ENCODE measurements around the gene KAT8.

KAT8 gene

DNA sequence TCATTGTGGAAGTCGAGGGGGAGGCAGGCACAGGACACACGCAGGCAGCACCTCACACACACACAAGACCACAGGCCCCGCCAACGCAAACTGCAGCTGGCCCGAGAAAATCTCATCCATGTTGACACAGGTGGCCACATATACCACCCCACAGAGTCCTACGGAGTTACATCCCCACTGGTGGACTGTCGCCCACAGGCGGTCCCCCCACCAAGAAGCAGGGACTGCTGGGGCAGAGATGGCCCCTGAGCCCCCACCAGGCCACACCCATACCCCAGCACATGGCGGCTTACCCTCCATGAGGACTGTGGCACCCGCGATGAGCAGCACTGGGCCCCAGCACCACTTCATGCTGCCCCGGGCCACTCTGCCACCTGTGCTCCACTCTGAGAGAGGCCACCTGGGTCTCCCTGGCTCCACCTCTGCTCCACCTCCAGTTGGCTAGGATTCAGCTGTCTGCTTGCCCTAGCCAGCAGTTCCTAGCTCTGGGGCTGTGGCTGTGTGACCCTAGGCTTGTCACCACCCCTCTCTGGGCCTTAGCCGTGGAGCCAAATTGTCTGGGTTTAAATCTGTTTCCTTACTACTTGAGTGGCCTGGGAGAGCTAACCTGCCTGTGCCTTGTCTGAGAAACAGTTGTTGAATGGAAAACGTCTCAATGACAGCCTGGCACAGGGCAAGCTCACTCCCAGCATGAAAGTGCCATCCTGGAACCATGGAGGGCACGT is 28.8 kb upstream of the KAT8 start, which contains the start of gene PRSS53:
Gene PRSS53, minus strand, starts transcription at position 485 of the 725 bp plus-strand sequence. Its CDS starts 134 bp downstream, at position 351.
- H3K79me2 ChIP-seq (ENCODE audit: insufficient read depth, low read length): peaks cover 29% of the 10 kb centered on the region
- peaks cover 73% of the 10 kb centered on the region for H3K36me3 ChIP-seq (ENCODE audit: insufficient read depth, low read length)
- H4K20me1 ChIP-seq (ENCODE audit: insufficient read depth, low read length): peaks cover 27% of the 10 kb centered on the region; the same call in 1 of the 2 replicates

GRCh38 chr16:31089199-31089598 is 28.3 kb upstream of the KAT8 start:
- DNase-seq (no peak), ATAC-seq (ENCODE audit: insufficient read depth, low read depth) (no peak)
- Histone ChIP-seq H3K79me2 (ENCODE audit: insufficient read depth, low read length) (peaks cover 34% of the 10 kb centered on the region), H3K27me3 (ENCODE audit: insufficient read depth, low read length, poor library complexity) (no peaks in the 10 kb centered on the region), H3K27ac (ENCODE audit: low read length) (no peak overlapping the region), H3K4me2 (ENCODE audit: insufficient read depth, low read length) (no peak overlapping the region), H3K9me3 (ENCODE audit: insufficient read depth, low read length, severe bottlenecking) (no peaks in the 10 kb centered on the region), H3K9ac (ENCODE audit: low read depth, low read length) (no peak overlapping the region), H4K20me1 (ENCODE audit: insufficient read depth, low read length) (peaks cover 27% of the 10 kb centered on the region; the same call in 1 of the 2 replicates), H3K4me1 (ENCODE audit: insufficient read depth, low read length) (peaks cover 20% of the 10 kb centered on the region), H3K4me3 (ENCODE audit: low read depth in 1 of 2, low read length in 2 of 2) (no peak overlapping the region), H3K36me3 (ENCODE audit: insufficient read depth, low read length) (peaks cover 68% of the 10 kb centered on the region), H2AFZ (ENCODE audit: low read depth, low read length) (no peak overlapping the region)
- no peak for TF ChIP-seq EZH2 (IDR thresholded peaks at IDR 0.05; ENCODE audit: borderline replicate concordance, low read depth, low read length, severe bottlenecking)
- no peak for TF ChIP-seq CTCF (IDR thresholded peaks at IDR 0.05; ENCODE audit: borderline replicate concordance, extremely low read depth, low read length, poor library complexity, severe bottlenecking)

More for the DNA sequence above, 28.8 kb upstream of the KAT8 start, which contains the start of gene PRSS53:
- no peak within 1 kb of the TSS for H3K27ac ChIP-seq (ENCODE audit: low read length)
- no peaks in the 10 kb centered on the region for H3K27me3 ChIP-seq (ENCODE audit: insufficient read depth, low read length, poor library complexity)
- no peak for TF ChIP-seq EZH2 (IDR thresholded peaks at IDR 0.05; ENCODE audit: borderline replicate concordance, low read depth, low read length, severe bottlenecking)
- TF ChIP-seq CTCF (IDR thresholded peaks at IDR 0.05; ENCODE audit: borderline replicate concordance, extremely low read depth, low read length, poor library complexity, severe bottlenecking): no peak
- ATAC-seq (ENCODE audit: insufficient read depth, low read depth) (no peak), DNase-seq (no peak)
- no peak within 1 kb of the TSS for H3K4me3 ChIP-seq (ENCODE audit: low read depth in 1 of 2, low read length in 2 of 2)
- no peak within 1 kb of the TSS for H3K4me2 ChIP-seq (ENCODE audit: insufficient read depth, low read length)
- peaks cover 14% of the 10 kb centered on the region for H3K4me1 ChIP-seq (ENCODE audit: insufficient read depth, low read length)
- H3K9ac ChIP-seq (ENCODE audit: low read depth, low read length): no peak within 1 kb of the TSS
- H2AFZ ChIP-seq (ENCODE audit: low read depth, low read length): no peak within 1 kb of the TSS
- no peaks in the 10 kb centered on the region for H3K9me3 ChIP-seq (ENCODE audit: insufficient read depth, low read length, severe bottlenecking)

DNA sequence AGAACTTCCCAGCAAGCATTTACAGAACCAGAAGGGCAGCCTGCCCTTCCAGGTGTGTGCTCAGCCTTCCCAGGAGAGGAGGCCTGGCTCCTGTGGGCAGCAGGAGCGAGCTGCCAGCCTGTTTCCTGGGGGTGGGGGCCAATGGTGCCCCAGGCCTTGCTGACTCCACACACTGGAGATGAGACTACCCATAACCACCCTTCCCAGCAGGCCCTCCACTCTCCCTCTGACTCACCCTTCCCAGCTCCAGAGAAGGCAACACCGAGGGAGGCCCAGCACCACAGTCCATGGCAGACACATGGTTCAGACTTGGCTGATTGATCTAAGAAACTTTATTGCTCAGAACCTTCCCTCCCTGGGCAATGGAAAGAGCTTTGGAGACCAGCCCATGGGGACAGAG is 26.9 kb upstream of the KAT8 start:
- no peak for TF ChIP-seq EZH2 (IDR thresholded peaks at IDR 0.05; ENCODE audit: borderline replicate concordance, low read depth, low read length, severe bottlenecking)
- no peak for TF ChIP-seq CTCF (IDR thresholded peaks at IDR 0.05; ENCODE audit: borderline replicate concordance, extremely low read depth, low read length, poor library complexity, severe bottlenecking)
- Histone ChIP-seq H3K4me2 (ENCODE audit: insufficient read depth, low read length) (no peak overlapping the region), H3K27me3 (ENCODE audit: insufficient read depth, low read length, poor library complexity) (no peaks in the 10 kb centered on the region), H3K27ac (ENCODE audit: low read length) (no peak overlapping the region), H3K79me2 (ENCODE audit: insufficient read depth, low read length) (peaks cover 37% of the 10 kb centered on the region), H3K4me1 (ENCODE audit: insufficient read depth, low read length) (peaks cover 26% of the 10 kb centered on the region), H3K9me3 (ENCODE audit: insufficient read depth, low read length, severe bottlenecking) (no peaks in the 10 kb centered on the region), H3K9ac (ENCODE audit: low read depth, low read length) (no peak overlapping the region), H4K20me1 (ENCODE audit: insufficient read depth, low read length) (0 out of 2 replicates have a peak, but pooled peaks cover 18% of the 10 kb centered on the region), H3K4me3 (ENCODE audit: low read depth in 1 of 2, low read length in 2 of 2) (no peak overlapping the region), H3K36me3 (ENCODE audit: insufficient read depth, low read length) (peaks cover 56% of the 10 kb centered on the region), H2AFZ (ENCODE audit: low read depth, low read length) (no peak overlapping the region)
- ATAC-seq (ENCODE audit: insufficient read depth, low read depth): no peak
- DNase-seq: no peak
